Ecto neural progenitor cell (in vitro differentiated cells): ENCODE results near the gene TOM1L2.
"Not testable (repeated sequence)": the region's sequence is repeated elsewhere in the genome, so short reads cannot be mapped to it uniquely, and the experiment has no call there.

Experiments
- DNase-seq: peaks from one replicate; pipeline ENCODE4 v3.0.0-alpha.2; 2018; ENCODE audit warnings: low spot score

Gene TOM1L2

GRCh38 chr17:17972126-17972951 lies at the start of gene TOM1L2, which contains the start of gene DRC3:
TOM1L2 (minus strand) TSS chr17:17972400; CDS start chr17:17972313, 87 bp downstream.
DRC3 (plus strand) TSS chr17:17972862; CDS start chr17:17977599, 4,737 bp downstream.
- DNase-seq = peak; percentile 100

DNA sequence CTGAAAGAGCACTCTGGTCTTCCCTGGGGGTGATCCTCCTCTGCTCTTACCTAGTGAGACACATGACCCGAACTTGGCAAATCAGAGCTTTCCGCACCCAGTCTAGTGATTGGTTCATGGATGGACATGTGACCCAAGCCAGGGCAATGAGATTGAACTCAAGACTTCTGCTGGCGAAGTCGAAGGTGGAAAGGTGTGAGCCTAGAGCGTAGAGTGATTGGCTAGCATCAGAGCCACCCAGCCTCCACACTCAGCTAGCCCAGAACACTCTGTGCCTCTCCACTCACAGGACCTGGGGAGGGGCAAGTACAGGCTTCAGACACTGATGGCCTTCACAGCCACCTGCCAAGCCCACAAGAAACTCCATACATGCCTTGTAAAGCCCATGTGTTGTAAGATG lies 49.2 kb upstream of the TOM1L2 start:
- DNase-seq = no peak

DNA sequence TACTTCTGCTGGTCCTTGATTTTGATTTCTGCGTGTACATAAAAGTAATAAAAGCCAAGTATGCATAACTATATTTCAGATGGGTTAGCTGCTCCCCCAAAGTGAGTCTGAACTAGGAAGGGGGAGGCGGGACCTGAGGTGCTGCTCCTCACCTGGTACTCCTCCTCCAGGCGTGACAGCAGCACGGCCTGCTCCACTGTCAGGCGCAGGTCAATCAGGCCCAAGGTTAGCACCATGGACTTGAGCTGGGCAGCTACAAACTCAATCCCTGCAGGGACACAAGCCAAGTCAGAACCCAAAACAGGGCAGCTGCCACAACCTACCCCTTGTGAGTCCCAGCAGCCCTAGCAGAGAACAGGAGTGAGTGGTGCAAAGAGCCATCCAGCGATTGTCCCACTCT lies 48.8 kb upstream of the TOM1L2 start:
- no peak for DNase-seq

DNA sequence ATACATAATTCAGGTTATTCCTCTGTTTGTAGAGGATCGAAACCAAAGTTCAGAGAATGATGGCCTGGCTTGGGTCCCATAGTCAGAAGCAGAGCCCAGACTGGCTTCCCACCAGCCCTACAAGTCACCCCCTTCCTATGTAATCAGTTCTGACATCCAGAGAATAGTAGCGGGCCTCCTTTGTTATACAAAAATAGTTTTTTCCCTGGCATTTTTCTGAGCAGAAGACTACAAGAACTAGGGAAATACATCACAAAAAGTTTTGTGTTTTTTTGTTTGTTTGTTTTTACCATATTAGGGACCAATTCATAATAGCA lies 47.6 kb upstream of the TOM1L2 start:
- DNase-seq = no peak

GRCh38 chr17:18018411-18018921 lies 46.3 kb upstream of the TOM1L2 start:
- DNase-seq = no peak

- DNase-seq = no peak
These were observed 45.8 kb upstream of the TOM1L2 start for GRCh38 chr17:18017958-18018357.

- DNase-seq = no peak
These were observed 44.2 kb upstream of the TOM1L2 start for GRCh38 chr17:18016426-18016825.

DNA sequence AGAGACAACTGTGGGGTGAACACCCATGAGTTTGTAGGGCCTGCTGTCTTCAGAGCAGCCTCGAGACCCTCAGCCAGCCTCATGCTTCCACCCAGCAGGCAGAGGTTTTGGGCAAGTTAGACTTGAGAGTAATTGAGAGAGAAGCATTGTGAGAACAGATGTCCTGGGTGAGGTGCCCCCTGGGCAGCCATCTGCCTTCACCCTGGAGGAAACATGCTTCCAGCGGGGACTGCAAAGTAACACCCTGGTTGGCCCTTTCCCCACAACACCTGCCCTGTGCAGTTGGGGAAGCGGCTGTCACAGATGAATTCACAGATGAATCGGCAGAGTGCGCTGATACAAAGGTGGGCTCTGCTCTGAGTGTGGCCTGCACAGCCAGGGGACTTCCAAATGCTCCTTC lies 43.4 kb upstream of the TOM1L2 start:
- DNase-seq = no peak

- DNase-seq = no peak
These were observed 41.8 kb upstream of the TOM1L2 start for GRCh38 chr17:18014006-18014405.

DNA sequence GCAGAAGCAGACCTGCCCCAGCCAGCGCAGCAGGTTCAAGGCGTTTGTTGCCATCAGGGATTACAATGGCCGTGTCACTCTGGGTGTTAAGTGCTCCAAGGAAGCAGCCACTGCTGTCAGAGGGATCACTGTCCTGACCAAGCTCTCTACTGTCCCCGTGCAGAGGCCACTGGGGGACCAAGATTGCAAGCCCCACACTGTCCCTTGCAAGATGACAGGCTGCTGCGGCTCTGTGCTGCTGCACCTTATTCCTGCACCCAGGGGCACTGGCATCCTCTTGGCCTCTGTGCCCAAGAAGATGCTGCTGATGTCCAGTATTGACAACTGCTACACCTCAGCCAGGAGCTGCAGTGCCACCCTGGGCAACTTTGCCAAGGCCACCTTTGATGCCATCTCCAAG lies 39.1 kb upstream of the TOM1L2 start:
- DNase-seq = no peak

- no peak for DNase-seq
These were observed 37.6 kb upstream of the TOM1L2 start for GRCh38 chr17:18009609-18010420.

DNA sequence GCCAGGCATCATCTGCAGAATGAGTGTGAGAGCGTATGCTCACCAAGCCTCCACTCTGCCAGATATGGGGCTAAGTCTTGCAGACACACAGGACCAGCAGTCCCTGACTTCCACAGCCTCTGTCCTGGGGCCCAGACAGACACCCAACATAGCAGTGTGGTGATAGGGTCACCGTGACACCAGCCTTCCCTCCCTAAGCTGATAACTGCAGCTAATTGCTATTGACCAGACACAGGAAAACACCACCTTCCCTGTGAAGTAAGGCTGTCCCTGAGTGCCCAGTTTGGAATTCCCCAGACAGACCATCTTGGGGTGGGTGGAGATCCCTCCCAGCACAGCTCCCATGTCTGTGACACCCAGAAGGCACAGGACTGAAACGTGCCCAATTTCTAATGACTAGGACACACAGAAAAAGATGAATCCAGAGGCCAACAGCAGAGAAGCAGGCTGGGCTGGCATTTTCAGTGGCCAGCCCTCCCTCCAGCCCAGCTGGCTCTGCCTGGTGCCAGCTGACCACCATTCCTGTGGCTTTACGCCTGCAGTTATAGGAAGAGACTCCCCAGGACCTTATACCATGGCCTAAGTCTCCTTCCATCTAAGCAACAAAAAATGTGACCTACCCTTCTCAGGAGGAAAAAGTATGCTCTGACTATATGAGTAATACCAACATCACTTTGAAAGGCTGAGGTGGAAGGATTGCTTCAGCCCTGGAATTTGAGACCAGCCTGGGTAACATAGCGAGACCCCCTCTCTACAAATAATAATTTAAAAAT lies 36.5 kb upstream of the TOM1L2 start:
- DNase-seq = no peak

DNA sequence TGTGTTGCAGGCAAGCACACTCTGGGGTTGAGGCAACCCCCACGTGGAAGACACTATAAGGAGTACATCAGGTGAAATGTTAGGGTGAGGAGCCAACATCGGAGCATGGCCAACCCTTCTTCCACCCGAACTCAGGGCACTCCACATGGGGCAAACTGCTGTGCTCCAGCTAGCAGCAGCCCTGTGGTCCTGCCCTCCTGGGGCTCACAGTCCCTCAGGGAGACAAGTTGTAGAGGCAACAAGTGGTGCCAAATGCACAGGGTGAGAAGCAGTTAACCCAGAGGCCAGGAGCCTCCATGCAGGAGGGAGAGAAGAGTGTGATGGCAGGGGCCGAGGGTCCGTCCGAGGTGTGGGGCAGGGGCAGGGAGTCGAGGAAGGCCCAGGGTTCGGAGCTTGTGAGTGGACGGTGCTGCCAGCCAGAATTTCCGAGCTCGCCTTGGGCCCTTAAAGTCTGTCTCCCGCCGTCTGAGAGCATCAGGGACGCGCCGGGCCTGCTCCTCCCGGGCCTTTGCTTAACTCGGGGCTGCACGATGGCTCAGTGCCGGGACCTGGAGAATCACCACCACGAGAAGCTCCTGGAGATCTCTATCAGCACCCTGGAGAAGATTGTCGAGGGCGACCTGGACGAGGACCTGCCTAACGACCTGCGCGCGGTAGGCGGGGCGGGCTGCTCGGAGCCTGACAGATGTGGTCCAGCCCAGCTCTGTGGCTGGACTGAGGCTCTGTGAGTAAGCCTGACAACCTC lies 34.5 kb upstream of the TOM1L2 start:
- peak; percentile 66 for DNase-seq

DNA sequence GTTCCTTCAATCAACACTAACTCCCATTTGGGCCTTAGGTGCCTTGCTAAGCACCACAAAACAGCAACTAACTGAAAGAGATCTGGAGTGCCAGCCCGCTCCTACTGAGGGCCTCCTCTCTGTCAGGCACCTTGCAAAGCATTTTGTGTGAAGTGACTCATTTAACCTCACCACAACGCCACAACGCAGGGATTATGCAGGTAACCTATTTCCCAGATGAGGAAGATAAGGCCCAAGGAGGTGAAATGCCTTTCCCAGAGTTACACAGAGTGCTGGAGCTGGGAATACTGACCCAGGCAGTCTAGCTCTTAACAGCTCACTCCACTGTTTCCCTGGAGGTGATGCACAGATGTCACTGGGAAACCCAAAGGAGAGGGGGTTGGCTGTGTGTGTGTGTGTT lies 33.3 kb upstream of the TOM1L2 start:
- DNase-seq = no peak

- DNase-seq = no peak
These were observed 32.7 kb upstream of the TOM1L2 start for GRCh38 chr17:18004884-18005305.

DNA sequence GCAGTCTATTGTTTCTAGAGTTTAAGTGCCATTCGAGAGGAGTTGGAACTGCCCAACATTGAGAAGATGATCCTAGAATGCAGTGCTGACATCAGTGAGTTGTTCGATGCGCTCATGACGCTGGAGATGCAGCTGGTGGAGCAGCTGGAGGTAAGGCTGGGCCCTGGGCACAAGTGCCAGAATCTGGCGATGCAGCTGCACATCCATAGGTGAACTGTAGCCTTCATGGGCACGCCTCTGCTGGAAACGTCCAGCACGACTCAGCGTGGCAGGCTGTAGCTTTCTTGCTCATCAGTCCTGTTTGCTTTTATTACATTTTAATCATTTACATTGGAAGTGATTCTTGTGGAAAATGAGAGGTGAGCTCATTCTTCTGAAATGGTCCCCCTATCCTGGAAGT lies 32.1 kb upstream of the TOM1L2 start:
- DNase-seq = no peak

GRCh38 chr17:18002171-18002570 lies 30.0 kb upstream of the TOM1L2 start:
- DNase-seq = no peak

- DNase-seq = no peak
These were observed 27.8 kb upstream of the TOM1L2 start for GRCh38 chr17:18000030-18000408.

DNA sequence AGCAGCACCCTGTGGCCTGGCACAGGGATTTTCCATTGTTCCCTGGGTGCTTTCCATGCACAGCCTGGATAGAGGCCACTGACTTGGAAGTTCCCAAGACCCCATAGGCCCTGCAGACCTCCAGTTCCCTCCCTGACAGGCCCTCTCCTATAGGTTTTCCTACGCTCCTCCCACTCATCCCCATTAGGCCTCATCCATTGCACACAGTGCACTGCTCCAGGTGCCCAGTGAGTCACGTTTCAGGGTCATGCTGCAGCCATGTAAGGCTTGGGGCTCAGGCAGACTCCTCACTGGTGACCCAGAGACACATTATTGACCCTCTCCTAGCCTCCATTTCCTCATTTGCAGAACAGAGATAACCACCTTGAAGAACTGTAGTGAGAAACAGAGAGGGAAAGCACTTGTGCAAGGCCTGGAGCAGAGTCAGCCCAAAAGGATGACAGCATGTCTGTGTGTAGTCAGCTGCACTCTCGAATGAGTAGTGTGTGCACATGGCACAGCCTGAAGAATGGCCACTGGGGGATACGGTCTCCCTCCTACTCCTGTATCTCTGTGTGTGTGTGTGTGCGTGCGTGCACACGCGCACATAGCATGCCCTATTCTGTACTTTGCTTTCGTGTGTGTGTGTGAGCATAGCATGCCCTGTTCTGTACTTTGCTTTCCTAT lies 27.3 kb upstream of the TOM1L2 start:
- DNase-seq = no peak

DNA sequence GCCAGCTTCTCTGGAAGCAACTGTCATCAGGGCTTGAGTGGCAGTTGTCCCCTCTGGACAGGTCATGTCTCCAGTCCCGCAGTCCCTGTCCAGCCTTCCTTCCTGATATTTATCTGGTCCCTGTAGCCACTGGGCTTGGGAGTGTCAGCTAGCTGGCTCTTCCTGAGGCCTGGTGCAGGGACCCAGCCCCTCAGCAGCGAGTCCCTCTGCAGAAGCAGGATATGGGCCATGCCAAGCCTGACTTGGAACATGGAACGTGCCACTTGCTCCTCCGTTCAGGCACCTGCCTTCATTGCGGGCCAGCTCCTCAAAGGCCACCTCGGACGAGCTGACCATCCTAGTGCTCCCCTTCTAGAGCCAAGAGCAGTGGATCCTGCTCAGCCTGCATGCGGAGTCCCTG lies 26.7 kb upstream of the TOM1L2 start:
- no peak for DNase-seq

- not testable (repeated sequence) for DNase-seq
These were observed 23.7 kb upstream of the TOM1L2 start for GRCh38 chr17:17995887-17996286.
